ENCODE data around the gene IMPA2.
"Not testable (repeated sequence)": the region's sequence is repeated elsewhere in the genome, so short reads cannot be mapped to it uniquely, and the experiment has no call there.

IMPA2 gene

DNA sequence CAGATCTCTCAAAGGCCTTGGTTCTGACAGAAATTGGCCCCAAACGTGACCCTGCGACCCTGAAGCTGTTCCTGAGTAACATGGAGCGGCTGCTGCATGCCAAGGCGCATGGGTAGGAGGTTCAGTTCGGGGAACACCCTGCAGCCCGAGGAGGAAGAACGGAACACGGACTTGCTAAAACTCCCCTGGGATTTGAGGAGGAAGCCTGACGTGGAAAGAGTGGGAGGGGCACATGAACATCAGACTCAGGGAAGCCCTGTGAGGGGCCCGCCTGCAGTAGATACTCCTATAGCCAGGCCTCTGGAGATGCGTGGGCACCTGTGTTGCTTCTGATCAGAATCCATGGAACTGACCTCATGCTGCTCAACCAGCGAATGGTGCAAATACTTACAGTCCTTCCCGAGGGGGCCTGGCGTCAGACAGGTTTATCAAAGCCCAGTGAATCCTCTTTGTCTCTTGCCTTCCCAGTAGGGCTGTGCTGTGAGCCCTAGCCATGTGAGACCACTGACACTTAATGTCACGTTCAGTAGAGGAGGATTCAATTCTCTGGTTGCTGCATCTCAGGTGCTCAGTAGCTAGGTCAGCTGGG, 46.8 kb downstream of the IMPA2 start:
- no peak for DNase-seq

DNA sequence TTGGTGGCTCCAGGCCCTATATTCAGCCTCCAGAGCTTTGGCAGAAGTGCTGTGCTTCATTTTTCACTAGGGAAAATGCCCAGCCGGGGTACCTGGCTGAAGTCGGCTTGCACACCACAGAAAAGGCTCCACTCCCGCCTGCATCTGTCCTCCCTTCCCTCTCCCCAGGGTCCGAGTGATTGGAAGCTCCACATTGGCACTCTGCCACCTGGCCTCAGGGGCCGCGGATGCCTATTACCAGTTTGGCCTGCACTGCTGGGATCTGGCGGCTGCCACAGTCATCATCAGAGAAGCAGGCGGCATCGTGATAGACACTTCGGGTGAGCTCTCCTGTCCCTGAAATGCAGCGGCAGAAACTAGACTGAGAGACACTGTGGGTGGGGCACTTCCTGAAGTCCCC, 47.4 kb downstream of the IMPA2 start:
- DNase-seq, result no peak

DNA sequence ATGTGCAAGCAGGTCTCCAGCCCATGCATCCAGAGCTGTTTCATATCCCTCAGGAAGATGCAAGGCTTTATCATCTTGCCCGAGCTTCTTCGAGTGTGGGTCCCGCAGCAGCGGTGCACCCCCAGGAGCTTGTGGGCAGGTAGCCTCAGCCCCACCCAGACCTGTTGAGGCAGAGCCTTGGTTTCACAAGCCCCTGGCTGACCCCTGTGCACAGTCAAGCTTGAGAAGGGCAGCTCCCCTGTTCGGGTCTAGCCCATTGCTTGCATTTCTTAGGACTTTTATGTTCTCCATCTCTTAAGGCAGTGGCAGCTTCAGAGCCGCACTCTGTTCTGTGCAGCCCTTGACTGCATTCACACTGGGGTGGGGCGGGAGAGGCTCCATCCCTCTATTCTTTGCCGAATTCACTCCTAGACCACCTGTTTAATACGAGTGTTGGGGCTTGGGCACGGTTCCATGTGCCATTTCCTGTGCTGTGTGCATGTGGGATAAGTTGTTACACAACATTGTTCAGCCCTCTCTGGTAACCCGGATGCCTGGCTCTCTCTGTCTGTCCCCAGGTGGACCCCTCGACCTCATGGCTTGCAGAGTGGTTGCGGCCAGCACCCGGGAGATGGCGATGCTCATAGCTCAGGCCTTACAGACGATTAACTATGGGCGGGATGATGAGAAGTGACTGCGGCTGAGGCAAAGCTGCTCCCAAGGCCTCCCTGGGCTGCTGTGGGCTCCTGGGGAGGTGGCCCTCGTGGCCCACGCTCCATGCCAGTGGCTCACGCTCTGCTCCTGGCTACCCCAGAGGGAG, 48.7 kb downstream of the IMPA2 start:
- DNase-seq, result no peak

DNA sequence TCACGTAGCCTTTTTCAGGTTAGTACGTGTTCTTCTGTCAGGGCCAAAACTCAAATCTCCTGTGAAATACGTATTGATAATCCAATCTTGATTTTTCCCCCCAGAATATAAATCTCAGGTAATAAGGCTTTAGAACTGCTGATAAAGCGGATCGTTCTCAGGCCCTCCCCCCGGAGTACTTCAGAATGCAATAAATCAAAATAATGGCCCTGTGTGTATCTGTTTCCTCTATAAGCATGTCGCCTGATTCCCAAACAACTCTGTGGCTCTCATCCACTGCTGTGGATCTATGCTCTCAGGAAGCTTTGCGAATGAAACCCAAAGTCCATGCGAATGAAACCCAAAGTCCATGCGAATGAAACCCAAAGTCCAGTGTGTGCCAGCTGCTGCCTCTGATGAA, 49.4 kb downstream of the IMPA2 start:
- DNase-seq, result no peak

DNA sequence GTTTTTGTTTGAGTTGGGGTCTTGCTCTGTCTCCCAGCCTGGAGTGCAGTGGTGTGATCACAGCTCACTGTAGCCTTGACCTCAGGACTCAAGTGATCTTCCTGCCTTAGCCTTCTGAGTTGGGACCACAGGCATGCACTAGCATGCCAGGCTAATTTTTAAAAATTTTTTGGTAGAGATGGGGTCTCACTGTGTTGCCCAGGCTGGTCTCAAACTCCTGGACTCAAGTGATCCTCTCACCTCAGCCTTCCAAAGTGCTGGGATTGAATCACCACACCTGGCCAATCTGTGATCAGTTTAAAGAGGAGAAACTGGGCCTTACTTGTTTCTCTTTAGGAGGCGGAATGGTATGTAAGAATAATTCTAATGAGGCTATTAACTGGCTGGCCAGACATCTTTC, 49.9 kb downstream of the IMPA2 start:
- no peak for DNase-seq

DNA sequence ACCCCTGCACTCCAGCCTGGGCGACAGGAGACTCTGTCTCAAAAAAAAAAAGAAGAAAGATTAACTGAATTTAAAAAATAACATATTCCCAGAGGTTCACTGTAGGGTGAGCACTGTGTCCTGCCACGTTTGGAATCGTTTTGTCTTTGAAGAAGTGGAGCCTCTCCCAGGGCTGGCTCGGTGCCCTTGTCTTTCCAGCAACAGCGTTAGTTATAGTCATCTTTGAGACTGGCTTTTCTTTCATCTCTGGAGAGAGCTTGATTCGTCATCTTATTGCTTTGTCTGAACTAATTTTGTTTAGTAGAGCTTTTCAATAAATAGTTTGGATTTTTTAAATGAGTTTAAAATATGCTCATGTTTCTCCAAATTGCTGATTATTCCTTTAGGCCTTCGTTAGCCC, 50.5 kb downstream of the IMPA2 start:
- DNase-seq, result peak in 8 of 51 donors; percentile 6 to 45 (median 27)

DNA sequence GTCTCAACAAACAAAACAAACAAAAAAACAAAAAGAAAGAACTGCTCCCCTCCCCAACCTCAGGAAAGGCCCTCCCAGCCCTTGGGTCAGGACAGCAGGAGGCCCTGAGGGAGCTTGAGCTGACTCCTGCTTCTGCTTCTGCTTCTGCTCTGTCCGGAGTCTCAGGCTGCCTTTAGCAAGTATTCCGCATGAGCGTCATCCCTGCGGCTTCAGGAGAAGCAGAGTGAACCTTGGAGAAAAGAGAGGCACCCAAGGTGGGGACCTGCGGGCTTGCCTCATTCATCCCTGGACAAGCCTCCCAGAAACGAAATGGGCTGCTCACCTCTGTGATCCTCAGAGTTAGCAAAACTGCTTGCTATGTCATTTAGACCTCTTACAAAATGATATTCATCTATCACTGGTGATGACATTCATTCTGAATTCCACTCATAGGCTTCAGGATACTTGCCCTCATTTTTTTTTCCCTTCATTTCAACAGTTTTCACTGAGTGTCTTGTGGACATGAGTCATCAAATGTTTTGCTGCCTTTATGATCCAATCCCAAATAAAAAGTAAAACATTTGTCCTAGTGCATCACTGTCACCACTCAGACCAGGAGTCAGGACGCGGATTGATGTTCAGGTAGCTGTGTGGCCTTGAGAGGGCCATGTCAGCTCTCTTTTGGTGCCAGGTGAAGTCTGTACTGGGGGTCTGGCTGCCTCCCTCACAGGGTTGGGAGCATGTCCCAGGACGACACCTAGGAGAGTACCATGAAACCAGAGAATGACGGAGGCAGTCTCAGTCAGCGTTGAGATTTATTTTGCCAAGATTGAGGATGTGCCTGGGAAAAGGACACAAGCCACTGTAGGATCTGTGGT, 51.7 kb downstream of the IMPA2 start:
- DNase-seq, result no peak

DNA sequence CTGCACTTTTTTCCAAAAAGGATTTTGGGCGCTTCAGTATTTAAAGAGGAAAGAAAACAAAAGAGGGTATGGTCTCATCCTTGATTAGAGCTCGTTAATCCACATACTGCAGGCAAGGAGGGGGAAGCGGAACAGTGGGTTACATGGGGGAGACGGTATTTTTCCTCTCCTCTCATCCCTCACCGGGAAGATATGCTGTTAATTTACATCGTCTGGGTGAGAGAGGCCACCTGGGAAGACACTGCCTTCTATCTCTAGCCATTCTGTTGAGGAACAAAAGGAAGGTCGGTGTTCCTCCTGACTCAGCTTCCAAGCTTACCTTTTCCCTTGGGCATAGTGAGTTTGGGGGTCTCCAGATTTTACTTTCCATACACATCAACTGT, 52.3 kb downstream of the IMPA2 start:
- no peak for DNase-seq

DNA sequence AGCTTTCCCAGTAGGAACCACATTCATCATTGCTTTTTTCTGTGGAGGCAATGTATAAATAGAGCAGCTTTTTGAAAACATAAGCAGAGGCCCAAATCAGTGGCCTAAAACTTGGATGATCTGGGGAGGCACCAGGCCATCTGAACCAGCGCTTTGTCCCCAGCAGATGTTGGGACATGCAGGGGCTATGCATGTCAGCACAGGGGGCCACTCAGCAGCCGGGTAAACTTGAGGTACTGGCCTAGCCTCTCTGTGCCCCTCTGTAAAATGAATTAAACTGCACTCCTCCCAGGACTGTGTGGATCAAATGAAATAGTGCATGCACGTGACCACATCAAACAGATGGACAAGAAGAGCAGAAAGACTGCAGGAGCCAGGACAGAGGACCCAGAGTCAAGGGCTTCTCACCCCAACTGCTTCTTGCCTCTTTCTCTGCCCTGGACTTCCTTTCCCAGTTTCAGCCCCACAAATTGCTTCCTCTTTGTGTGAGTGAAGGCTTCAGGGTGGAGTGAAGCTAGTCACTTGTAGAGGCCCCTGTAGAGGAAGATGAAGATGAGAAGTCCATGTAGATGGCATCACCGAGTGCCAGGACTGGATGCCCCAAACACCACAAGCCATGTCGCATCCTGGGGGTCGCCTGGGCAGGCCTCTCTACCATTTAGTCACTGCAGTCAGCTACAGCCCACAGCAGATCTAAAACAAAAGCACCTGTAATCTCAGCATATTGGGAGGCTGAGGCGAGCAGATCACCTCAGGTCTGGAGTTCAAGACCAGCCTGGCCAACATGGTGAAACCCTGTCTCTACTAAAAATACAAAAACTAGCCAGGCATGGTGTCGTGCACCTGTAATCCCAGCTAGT, 53.2 kb downstream of the IMPA2 start:
- DNase-seq, result no peak

DNA sequence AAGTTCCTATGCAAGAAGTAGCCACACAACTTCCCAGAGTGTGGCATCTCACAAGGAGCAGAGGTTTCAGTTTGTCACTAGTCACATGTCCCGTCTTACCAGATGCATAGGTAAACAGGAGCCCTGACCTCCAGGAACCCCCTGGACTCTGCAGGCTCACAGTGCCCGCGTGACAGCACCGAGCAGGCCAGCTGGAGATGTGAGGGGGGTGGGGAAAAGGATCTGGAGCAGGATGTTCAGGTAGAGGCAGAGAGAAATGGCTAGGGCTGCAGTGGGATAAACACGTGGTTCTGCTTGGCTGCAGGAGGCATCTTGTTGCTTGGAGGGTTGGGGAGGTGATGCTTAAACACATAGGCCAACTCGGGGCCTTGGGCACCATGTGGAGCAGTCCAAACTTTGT, 54.2 kb downstream of the IMPA2 start:
- DNase-seq, result no peak

DNA sequence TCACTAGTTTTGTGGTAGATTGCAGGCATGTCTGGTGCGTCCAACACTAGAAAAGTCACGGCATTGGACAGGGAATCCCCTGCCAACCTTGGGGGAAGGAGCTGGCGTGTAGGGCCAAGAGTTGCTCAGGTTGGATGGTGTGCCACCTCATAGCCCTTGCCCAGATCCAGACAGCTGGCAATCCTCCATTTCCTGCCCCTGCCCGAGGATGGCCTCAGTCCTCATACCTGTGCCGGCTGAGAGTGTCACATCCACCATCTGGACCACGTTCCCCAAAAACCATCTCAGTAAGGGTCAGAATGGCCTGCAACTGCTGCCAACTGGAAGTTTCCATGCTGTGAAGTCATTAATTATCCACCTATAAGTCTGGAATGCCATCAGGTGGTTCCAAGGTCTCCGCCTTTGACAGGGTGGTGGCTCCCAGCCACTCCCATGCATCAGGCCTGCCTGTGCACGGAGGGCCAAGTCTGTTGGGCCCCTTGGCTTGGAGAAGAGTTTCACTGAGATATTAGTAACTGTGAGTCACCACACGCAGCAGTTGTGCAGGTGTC, 55.0 kb downstream of the IMPA2 start:
- no peak for DNase-seq

DNA sequence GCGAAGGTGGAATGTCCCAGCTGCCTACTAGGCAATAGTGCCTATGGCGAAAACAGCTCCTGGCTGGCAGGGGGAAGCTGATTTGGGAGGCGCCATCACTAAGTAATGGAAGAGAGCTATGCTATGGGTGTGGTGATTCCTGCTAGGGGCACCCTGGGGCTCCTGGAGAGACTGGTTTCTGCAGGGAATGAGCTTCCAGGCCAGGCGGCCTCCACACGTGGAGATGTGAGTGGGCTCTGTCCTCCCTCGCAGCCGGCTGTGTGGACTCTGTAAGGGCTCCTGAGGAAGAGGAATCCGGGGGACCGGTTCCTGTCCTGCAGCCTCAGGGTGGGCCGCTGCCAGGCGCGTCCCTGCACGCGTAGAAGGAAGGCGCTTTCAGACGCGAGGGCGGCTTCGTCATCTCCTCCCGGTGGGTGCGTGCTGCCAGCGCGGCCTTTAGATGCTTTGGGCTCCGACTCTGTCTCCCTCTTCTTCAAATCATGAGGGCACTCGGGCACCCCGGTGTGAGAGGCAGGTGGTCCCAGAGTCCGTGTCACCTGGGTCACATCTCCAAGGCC, 56.9 kb downstream of the IMPA2 start:
- DNase-seq, result peak in 1 of 51 donors; percentile 27

DNA sequence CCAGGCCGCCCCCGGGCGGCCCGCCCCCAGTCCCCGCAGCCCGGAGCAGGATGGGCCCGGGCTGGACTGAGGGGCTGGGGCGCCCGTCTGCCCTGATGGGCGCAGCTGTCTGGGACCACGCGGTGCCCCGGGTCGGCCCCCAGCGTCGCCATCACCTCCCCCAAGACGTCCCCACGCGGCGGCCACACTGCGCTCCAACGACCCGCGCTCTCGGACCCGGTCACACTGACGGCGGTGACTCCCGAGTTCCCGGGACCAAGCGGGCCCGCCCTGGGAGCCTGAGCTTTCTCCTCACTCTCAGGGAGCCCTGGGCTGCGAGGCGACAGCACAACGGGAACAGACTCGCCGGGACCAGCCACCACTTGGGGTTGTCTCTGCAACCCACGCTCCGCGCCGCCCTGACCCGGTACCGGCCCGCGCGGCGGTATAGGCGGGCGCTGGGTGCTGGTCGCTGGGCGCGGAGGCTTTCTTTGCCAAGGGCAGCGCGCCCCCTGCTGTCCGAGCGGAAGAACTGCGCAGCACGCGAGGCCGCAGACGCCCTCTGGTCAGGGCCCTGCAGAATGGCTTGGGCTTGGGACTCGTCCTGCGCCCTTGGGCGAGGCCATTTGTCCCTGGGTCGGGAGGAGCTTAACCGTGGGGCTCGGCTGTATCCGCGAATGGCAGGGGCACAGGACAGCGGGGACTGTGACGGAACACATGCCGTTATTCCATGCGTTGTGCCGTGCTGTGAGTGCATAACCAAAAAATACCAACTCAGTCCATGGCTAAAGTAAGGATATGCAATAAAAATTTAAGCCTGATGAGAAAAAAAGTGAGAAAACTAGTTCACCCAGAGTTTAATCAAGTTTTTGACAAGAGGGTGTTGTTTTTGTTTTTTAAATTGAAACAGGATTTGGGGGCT, 57.6 kb downstream of the IMPA2 start:
- DNase-seq, result peak in 48 of 51 donors; percentile 19 to 85 (median 60)

DNA sequence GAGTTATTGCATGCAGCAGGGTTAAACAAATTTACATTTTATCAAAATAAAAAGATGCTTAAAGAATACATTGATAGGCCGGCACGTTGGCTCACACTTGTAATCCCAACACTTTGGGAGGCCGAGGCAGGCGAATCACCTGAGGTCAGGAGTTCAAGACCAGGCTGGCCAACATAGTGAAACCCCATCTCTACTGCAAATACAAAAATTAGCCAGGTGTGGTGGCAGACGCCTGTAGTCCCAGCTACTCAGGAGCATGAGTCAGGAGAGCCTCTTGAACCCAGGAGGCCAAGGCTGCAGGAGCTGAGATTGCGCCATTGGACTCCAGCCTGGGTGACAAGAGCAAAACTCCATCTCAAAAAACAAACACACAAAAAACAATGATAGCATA, 58.2 kb downstream of the IMPA2 start:
- DNase-seq, result not testable (repeated sequence)

DNA sequence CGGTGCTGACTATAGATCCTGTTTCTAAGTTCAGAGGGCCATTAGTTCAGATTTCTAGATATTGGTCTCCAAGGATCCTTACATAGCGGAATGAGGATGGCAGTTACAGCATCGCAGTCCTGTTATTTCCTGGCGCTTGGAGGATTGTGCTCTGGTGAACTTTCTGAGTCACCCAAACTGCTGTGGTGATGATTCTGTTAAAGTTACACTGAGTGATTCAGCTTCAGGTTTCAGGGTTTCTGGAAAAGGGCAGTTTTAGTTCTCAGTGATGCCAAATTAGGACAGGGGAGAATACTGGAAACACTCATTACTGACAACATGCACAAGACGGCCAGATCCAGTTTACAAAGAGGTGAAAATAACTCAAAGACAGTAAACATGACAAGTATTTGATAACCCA, 60.3 kb downstream of the IMPA2 start:
- DNase-seq, result no peak

DNA sequence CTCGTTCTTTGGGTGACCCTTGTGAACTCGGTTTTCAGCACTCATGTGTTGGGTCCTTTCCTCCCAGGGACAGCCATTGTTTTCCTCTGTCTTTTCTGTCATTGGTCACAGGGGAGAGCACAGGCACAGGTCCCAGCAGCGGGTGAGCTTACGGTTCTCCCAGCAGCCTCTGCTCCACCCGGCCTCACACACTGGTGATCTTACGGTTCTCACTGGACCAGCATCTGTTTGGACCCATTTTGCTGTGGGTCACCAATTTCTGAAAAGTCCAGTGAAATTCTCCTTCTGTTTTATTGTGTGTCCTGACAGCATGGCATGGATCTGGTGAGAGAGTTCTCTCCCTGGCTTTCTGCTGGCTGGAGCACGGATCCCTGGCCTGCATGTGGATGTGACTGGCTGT, 62.5 kb downstream of the IMPA2 start:
- DNase-seq, result no peak

DNA sequence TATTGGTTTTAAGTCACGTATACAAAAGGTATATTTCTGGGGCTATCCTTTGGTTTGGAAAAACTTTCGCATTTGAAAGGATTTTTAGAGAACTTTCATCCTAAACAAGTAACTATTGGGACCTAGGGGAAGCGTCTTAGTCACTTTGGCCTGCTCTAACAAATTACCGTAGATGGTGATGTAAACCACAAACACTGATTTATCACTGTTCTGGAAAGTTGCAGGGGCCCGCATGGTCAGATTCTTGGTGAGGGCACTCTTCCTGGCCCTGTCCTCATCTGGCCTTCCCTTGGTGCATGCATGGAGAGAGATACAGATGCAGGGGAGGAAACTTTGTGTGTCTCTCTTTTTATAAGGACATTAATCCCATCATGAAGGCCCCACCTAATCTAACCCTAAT, 63.3 kb downstream of the IMPA2 start:
- no peak for DNase-seq

DNA sequence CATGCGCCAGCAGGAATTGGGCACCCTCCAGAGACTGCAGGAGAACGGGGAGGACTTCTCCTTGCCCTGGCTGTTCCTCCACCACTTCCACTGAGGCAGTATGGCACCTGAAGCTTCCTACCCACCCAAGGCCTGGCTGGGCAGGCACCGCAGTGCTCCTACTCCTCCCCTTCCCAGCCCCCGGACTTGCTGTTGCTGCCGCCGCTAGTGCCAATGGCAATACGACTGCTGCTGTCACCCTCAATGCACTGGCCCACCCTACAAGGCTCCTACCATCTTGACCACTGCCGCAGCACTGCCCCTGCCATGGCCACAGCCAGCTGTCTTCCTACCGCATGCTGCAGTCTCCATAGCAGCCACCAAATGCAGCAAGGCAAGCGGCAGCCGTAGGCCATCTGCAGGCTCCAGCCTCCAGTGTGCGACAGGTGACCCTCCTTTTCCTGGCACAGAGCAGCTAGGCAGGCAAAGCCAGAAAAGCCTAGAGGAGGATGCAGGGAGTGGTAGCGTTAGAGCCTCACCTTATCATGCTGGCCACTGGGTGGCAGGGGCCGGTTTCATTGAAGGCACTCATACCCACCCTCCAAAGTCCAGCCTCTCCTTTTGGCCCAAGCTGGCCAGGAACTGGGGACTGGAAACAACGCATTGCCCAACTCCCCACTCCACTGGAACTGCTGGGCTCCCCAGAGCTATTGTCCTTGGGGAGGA, 64.9 kb downstream of the IMPA2 start:
- DNase-seq, result no peak

DNA sequence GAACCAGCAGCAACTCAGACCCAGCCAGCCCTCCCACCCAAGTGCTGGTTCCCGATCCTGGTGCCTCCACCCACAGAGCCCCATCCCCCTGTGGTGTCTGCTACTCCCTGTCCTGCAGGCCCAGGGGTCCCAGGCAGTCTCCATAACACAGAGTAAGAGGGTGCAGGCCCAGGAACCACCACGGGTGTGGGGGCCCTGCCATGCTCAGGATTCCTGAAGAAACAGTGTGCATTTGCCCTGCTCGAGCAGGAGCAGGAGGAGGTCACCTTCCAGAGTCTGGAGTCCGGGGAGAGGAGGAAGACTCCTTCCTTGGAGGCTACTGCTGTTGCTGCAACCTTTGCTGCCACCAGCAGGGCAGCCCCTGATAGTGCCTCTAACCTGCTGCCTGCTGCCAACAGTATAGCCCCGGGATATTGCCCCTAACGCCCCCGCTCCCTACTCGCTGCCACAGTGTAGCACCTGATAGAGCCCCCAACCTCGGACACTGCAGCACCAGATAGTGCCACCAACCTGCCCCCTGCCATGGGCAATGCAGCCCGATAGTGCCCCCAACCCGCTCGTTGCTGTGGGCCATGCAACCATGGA, 65.5 kb downstream of the IMPA2 start:
- DNase-seq, result no peak

All from hypothalamus (tissue), 51 donors.